ENCODE data around the gene LZTFL1.

The LZTFL1 gene

GRCh38 chr3:45792036-45792435, 49.9 kb downstream of the LZTFL1 start:
- no peak overlapping the region for H3K27ac ChIP-seq (ENCODE audit: low read depth, low read length)
- H3K9ac ChIP-seq (ENCODE audit: low read length in 5 of 5), result no peak overlapping the region
- H3K36me3 ChIP-seq (ENCODE audit: control insufficient read depth in 5 of 5, insufficient read depth in 5 of 5, low read length in 5 of 5), result no peaks in the 10 kb centered on the region
- peaks cover 12 to 30% (median 20%) of the 10 kb centered on the region in 5 donors for H3K27me3 ChIP-seq (ENCODE audit: control insufficient read depth in 5 of 5, insufficient read depth in 4 of 5, low read length in 5 of 5)
- H3K4me1 ChIP-seq (ENCODE audit: control insufficient read depth in 5 of 5, insufficient read depth in 5 of 5, low read length in 5 of 5), result peaks cover 0 to 15% (median 12%) of the 10 kb centered on the region in 5 donors
- peaks cover 0 to 11% (median 6%) of the 10 kb centered on the region in 5 donors for H3K9me3 ChIP-seq (ENCODE audit: control insufficient read depth in 5 of 5, low read length in 5 of 5)
- H3K4me3 ChIP-seq (ENCODE audit: low read depth in 1 of 5, low read length in 5 of 5), result no peak overlapping the region

- H3K9ac ChIP-seq (ENCODE audit: low read length in 5 of 5), result no peak overlapping the region
- H3K36me3 ChIP-seq (ENCODE audit: control insufficient read depth in 5 of 5, insufficient read depth in 5 of 5, low read length in 5 of 5), result no peaks in the 10 kb centered on the region
- H3K4me3 ChIP-seq (ENCODE audit: low read depth in 1 of 5, low read length in 5 of 5), result no peak overlapping the region
- H3K27ac ChIP-seq (ENCODE audit: low read depth, low read length), result no peak overlapping the region
- H3K27me3 ChIP-seq (ENCODE audit: control insufficient read depth in 5 of 5, insufficient read depth in 4 of 5, low read length in 5 of 5), result peaks cover under 1 to 16% (median 6%) of the 10 kb centered on the region in 5 donors
- H3K4me1 ChIP-seq (ENCODE audit: control insufficient read depth in 5 of 5, insufficient read depth in 5 of 5, low read length in 5 of 5), result peaks cover 0 to 7% (median under 1%) of the 10 kb centered on the region in 5 donors
- peaks cover 0 to 11% (median 6%) of the 10 kb centered on the region in 5 donors for H3K9me3 ChIP-seq (ENCODE audit: control insufficient read depth in 5 of 5, low read length in 5 of 5)
Observed at GRCh38 chr3:45790596-45790995, 51.3 kb downstream of the LZTFL1 start.

GRCh38 chr3:45789235-45789812, 52.6 kb downstream of the LZTFL1 start:
- Histone ChIP-seq H3K4me3 (ENCODE audit: low read depth in 1 of 5, low read length in 5 of 5) (no peak overlapping the region), H3K9ac (ENCODE audit: low read length in 5 of 5) (no peak overlapping the region), H3K27ac (ENCODE audit: low read depth, low read length) (no peak overlapping the region), H3K4me1 (ENCODE audit: control insufficient read depth in 5 of 5, insufficient read depth in 5 of 5, low read length in 5 of 5) (peaks cover 0 to 7% (median 0%) of the 10 kb centered on the region in 5 donors), H3K36me3 (ENCODE audit: control insufficient read depth in 5 of 5, insufficient read depth in 5 of 5, low read length in 5 of 5) (no peaks in the 10 kb centered on the region), H3K27me3 (ENCODE audit: control insufficient read depth in 5 of 5, insufficient read depth in 4 of 5, low read length in 5 of 5) (peaks cover 0 to 5% (median 0%) of the 10 kb centered on the region in 5 donors), H3K9me3 (ENCODE audit: control insufficient read depth in 5 of 5, low read length in 5 of 5) (peaks cover 0 to 11% (median 6%) of the 10 kb centered on the region in 5 donors)

- Histone ChIP-seq H3K27me3 (ENCODE audit: control insufficient read depth in 5 of 5, insufficient read depth in 4 of 5, low read length in 5 of 5) (no peaks in the 10 kb centered on the region), H3K4me3 (ENCODE audit: low read depth in 1 of 5, low read length in 5 of 5) (no peak overlapping the region), H3K9ac (ENCODE audit: low read length in 5 of 5) (no peak overlapping the region), H3K27ac (ENCODE audit: low read depth, low read length) (no peak overlapping the region), H3K9me3 (ENCODE audit: control insufficient read depth in 5 of 5, low read length in 5 of 5) (peaks cover 0 to 11% (median 6%) of the 10 kb centered on the region in 5 donors), H3K36me3 (ENCODE audit: control insufficient read depth in 5 of 5, insufficient read depth in 5 of 5, low read length in 5 of 5) (no peaks in the 10 kb centered on the region), H3K4me1 (ENCODE audit: control insufficient read depth in 5 of 5, insufficient read depth in 5 of 5, low read length in 5 of 5) (peaks cover 0 to 7% (median 0%) of the 10 kb centered on the region in 5 donors)
Observed at GRCh38 chr3:45787551-45787950, 54.4 kb downstream of the LZTFL1 start.

GRCh38 chr3:45786801-45787495, 55.0 kb downstream of the LZTFL1 start:
- Histone ChIP-seq H3K9ac (ENCODE audit: low read length in 5 of 5) (no peak overlapping the region), H3K4me1 (ENCODE audit: control insufficient read depth in 5 of 5, insufficient read depth in 5 of 5, low read length in 5 of 5) (peaks cover 0 to 7% (median 0%) of the 10 kb centered on the region in 5 donors), H3K27me3 (ENCODE audit: control insufficient read depth in 5 of 5, insufficient read depth in 4 of 5, low read length in 5 of 5) (no peaks in the 10 kb centered on the region), H3K27ac (ENCODE audit: low read depth, low read length) (no peak overlapping the region), H3K9me3 (ENCODE audit: control insufficient read depth in 5 of 5, low read length in 5 of 5) (peaks cover 0 to 11% (median 6%) of the 10 kb centered on the region in 5 donors), H3K4me3 (ENCODE audit: low read depth in 1 of 5, low read length in 5 of 5) (no peak overlapping the region), H3K36me3 (ENCODE audit: control insufficient read depth in 5 of 5, insufficient read depth in 5 of 5, low read length in 5 of 5) (no peaks in the 10 kb centered on the region)

- Histone ChIP-seq H3K4me1 (ENCODE audit: control insufficient read depth in 5 of 5, insufficient read depth in 5 of 5, low read length in 5 of 5) (peaks cover 0 to 7% (median 0%) of the 10 kb centered on the region in 5 donors), H3K4me3 (ENCODE audit: low read depth in 1 of 5, low read length in 5 of 5) (no peak overlapping the region), H3K27ac (ENCODE audit: low read depth, low read length) (no peak overlapping the region), H3K36me3 (ENCODE audit: control insufficient read depth in 5 of 5, insufficient read depth in 5 of 5, low read length in 5 of 5) (no peaks in the 10 kb centered on the region), H3K9ac (ENCODE audit: low read length in 5 of 5) (no peak overlapping the region), H3K27me3 (ENCODE audit: control insufficient read depth in 5 of 5, insufficient read depth in 4 of 5, low read length in 5 of 5) (no peaks in the 10 kb centered on the region), H3K9me3 (ENCODE audit: control insufficient read depth in 5 of 5, low read length in 5 of 5) (peaks cover 0 to 11% (median 6%) of the 10 kb centered on the region in 5 donors)
Observed at GRCh38 chr3:45785605-45786150, 56.2 kb downstream of the LZTFL1 start.

GRCh38 chr3:45783667-45784066, 58.3 kb downstream of the LZTFL1 start:
- Histone ChIP-seq H3K4me1 (ENCODE audit: control insufficient read depth in 5 of 5, insufficient read depth in 5 of 5, low read length in 5 of 5) (peaks cover 0 to 7% (median 0%) of the 10 kb centered on the region in 5 donors), H3K9ac (ENCODE audit: low read length in 5 of 5) (no peak overlapping the region), H3K4me3 (ENCODE audit: low read depth in 1 of 5, low read length in 5 of 5) (no peak overlapping the region), H3K27me3 (ENCODE audit: control insufficient read depth in 5 of 5, insufficient read depth in 4 of 5, low read length in 5 of 5) (peaks cover 0 to 3% (median 0%) of the 10 kb centered on the region in 5 donors), H3K27ac (ENCODE audit: low read depth, low read length) (no peak overlapping the region), H3K9me3 (ENCODE audit: control insufficient read depth in 5 of 5, low read length in 5 of 5) (peaks cover 0 to under 1% (median 0%) of the 10 kb centered on the region in 5 donors), H3K36me3 (ENCODE audit: control insufficient read depth in 5 of 5, insufficient read depth in 5 of 5, low read length in 5 of 5) (no peaks in the 10 kb centered on the region)

GRCh38 chr3:45782381-45782780, 59.5 kb downstream of the LZTFL1 start:
- no peak overlapping the region for H3K27ac ChIP-seq (ENCODE audit: low read depth, low read length)
- no peak overlapping the region for H3K4me3 ChIP-seq (ENCODE audit: low read depth in 1 of 5, low read length in 5 of 5)

GRCh38 chr3:45781841-45782240, 60.1 kb downstream of the LZTFL1 start:
- Histone ChIP-seq H3K36me3 (ENCODE audit: control insufficient read depth in 5 of 5, insufficient read depth in 5 of 5, low read length in 5 of 5) (no peaks in the 10 kb centered on the region), H3K9me3 (ENCODE audit: control insufficient read depth in 5 of 5, low read length in 5 of 5) (no peaks in the 10 kb centered on the region), H3K27ac (ENCODE audit: low read depth, low read length) (no peak overlapping the region), H3K9ac (ENCODE audit: low read length in 5 of 5) (no peak overlapping the region), H3K4me3 (ENCODE audit: low read depth in 1 of 5, low read length in 5 of 5) (no peak overlapping the region), H3K27me3 (ENCODE audit: control insufficient read depth in 5 of 5, insufficient read depth in 4 of 5, low read length in 5 of 5) (peaks cover 0 to 11% (median 0%) of the 10 kb centered on the region in 5 donors), H3K4me1 (ENCODE audit: control insufficient read depth in 5 of 5, insufficient read depth in 5 of 5, low read length in 5 of 5) (peaks cover 0 to 7% (median 0%) of the 10 kb centered on the region in 5 donors)

More at GRCh38 chr3:45782381-45782780, 59.5 kb downstream of the LZTFL1 start:
- Histone ChIP-seq H3K4me1 (ENCODE audit: control insufficient read depth in 5 of 5, insufficient read depth in 5 of 5, low read length in 5 of 5) (peaks cover 0 to 7% (median 0%) of the 10 kb centered on the region in 5 donors), H3K27me3 (ENCODE audit: control insufficient read depth in 5 of 5, insufficient read depth in 4 of 5, low read length in 5 of 5) (peaks cover 0 to 11% (median 0%) of the 10 kb centered on the region in 5 donors), H3K9ac (ENCODE audit: low read length in 5 of 5) (no peak overlapping the region), H3K36me3 (ENCODE audit: control insufficient read depth in 5 of 5, insufficient read depth in 5 of 5, low read length in 5 of 5) (no peaks in the 10 kb centered on the region), H3K9me3 (ENCODE audit: control insufficient read depth in 5 of 5, low read length in 5 of 5) (no peaks in the 10 kb centered on the region)

- Histone ChIP-seq H3K36me3 (ENCODE audit: control insufficient read depth in 5 of 5, insufficient read depth in 5 of 5, low read length in 5 of 5) (no peaks in the 10 kb centered on the region), H3K4me3 (ENCODE audit: low read depth in 1 of 5, low read length in 5 of 5) (no peak overlapping the region), H3K9ac (ENCODE audit: low read length in 5 of 5) (no peak overlapping the region), H3K27me3 (ENCODE audit: control insufficient read depth in 5 of 5, insufficient read depth in 4 of 5, low read length in 5 of 5) (peaks cover 0 to 11% (median 0%) of the 10 kb centered on the region in 5 donors), H3K4me1 (ENCODE audit: control insufficient read depth in 5 of 5, insufficient read depth in 5 of 5, low read length in 5 of 5) (peaks cover 0 to 2% (median 0%) of the 10 kb centered on the region in 5 donors), H3K27ac (ENCODE audit: low read depth, low read length) (no peak overlapping the region), H3K9me3 (ENCODE audit: control insufficient read depth in 5 of 5, low read length in 5 of 5) (no peaks in the 10 kb centered on the region)
Observed at GRCh38 chr3:45781271-45781670, 60.6 kb downstream of the LZTFL1 start.
